GM12873 (cell line): ENCODE results near the gene PDSS1.

Source experiments
- CTCF ChIP-seq: IDR thresholded peaks from 2 replicates; pipeline ENCODE4 v1.5.1; 2012; ENCODE audit warnings: low read depth, mild to moderate bottlenecking, moderate library complexity, low read length, control low read depth; ENCODE audit not compliant: insufficient read depth; ENCODE audit errors: missing control alignments

Gene PDSS1

GRCh38 chr10:26697163-26697921 is at the start of gene PDSS1:
TSS of gene PDSS1 (plus strand) at chr10:26697701. CDS start at chr10:26697712, 11 bp downstream.
- TF ChIP-seq CTCF: no peak

DNA sequence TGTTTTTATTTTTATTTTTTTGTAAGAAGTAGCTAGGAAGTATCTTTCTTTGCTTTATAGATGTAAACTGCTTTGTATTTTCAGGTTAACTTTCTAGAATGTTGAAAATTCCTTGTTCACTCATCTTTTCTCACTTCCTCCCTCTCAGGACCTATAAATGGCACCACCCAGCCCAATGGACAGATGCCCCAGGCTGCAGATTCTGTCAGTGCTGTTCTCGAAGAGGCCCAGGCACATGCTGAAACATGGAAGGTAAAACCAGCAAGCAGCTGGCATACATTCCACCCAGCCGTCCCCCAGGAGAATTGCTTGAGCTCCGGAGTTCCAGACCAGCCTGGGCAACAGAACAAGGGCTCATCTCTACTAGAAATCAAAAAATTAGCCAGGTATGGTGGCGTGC is 47.1 kb upstream of the PDSS1 start:
- no peak for TF ChIP-seq CTCF

- no peak for TF ChIP-seq CTCF
Observed at GRCh38 chr10:26653004-26653403, 44.5 kb upstream of the PDSS1 start.

DNA sequence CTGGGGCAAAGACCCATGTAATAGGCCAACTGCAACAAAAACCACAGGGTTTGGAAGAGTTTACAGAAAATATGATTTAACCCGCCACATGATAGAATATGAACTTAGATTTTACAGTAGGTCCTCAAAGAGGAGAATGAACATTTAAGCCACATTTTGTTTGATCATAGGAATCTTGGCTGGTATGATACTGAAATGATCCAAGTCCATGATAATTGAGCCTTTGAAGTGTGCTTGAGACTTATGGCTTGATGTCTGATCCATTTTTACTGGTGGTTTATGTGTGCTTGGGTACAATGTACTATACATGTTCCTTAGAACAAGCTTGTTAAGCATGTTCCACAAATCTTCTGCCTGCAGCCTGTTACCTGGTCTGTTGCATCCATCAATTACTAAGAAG is 41.8 kb upstream of the PDSS1 start:
- no peak for TF ChIP-seq CTCF

GRCh38 chr10:26662864-26663263 is 34.6 kb upstream of the PDSS1 start:
- no peak for TF ChIP-seq CTCF

GRCh38 chr10:26665080-26666048 is 32.1 kb upstream of the PDSS1 start:
- TF ChIP-seq CTCF: no peak

DNA sequence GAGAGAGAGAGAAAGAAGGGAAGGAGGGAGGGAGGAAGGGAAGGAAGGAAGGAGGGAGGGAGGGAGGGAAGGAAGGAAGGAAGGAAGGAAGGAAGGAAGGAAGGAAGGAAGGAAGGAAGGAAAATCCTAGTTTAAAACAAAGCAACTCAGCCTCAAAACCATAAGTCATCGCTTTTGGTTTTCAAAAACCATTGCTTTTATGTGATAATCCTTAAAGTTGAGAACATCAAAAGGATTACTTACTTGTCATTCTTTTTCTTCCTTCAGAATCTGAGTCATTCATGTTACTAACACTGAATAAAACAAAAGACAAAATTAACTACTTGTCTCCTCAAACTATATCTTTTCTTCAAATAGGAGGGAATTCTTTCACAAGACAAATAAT is 21.6 kb upstream of the PDSS1 start:
- TF ChIP-seq CTCF: no peak
